Smooth muscle cell (in vitro differentiated cells): ENCODE results near the gene SIGLEC9. TPM values are rescaled to one million over a fixed set of nuclear protein-coding genes. Genes with fewer than 3 reads are reported as not detected.

ENCODE experiments used
- DNase-seq: peaks from one replicate; lab custom pipeline; 2025; ENCODE audit not compliant: unreplicated experiment; lab: John Stamatoyannopoulos, UW
- H2AFZ ChIP-seq: fragments of 200-600 bp; sonication (generic); 2 replicates; pipeline ENCODE4 v1.6.0; 2016; ENCODE audit warnings: antibody characterized with exemption, low read depth, mild to moderate bottlenecking
- H3F3A ChIP-seq: fragments of 200-600 bp; sonication (generic); 2 replicates; pipeline ENCODE4 v1.6.0; 2017; ENCODE audit warnings: antibody characterized with exemption, low read depth
- H3K27ac ChIP-seq: fragments of 200-600 bp; sonication (generic); 2 replicates; pipeline ENCODE4 v1.5.1; 2016; ENCODE audit warnings: low read depth, mild to moderate bottlenecking
- H3K27me3 ChIP-seq: fragments of 200-600 bp; sonication (generic); 2 replicates; pipeline ENCODE4 v1.6.1; 2016; ENCODE audit warnings: low read depth, mild to moderate bottlenecking
- H3K36me3 ChIP-seq: fragments of 200-600 bp; sonication (generic); 2 replicates; pipeline ENCODE4 v1.5.1; 2016; ENCODE audit warnings: low read depth
- H3K4me1 ChIP-seq: fragments of 200-600 bp; sonication (generic); 2 replicates; pipeline ENCODE4 v1.5.1; 2016; ENCODE audit warnings: low read depth
- H3K4me2 ChIP-seq: fragments of 200-600 bp; sonication (generic); 2 replicates; pipeline ENCODE4 v1.6.0; 2016; ENCODE audit warnings: mild to moderate bottlenecking
- H3K4me3 ChIP-seq: fragments of 200-600 bp; sonication (generic); 2 replicates; pipeline ENCODE4 v1.5.1; 2016; ENCODE audit warnings: mild to moderate bottlenecking
- H3K79me2 ChIP-seq: fragments of 200-600 bp; sonication (generic); 2 replicates; pipeline ENCODE4 v1.6.0; 2016; ENCODE audit warnings: low read depth, mild to moderate bottlenecking
- H3K9ac ChIP-seq: fragments of 200-600 bp; sonication (generic); 2 replicates; pipeline ENCODE4 v1.6.0; 2016; ENCODE audit warnings: low read depth
- H3K9me3 ChIP-seq: fragments of 200-600 bp; sonication (generic); replicated peaks from 2 replicates; pipeline ENCODE4 v1.5.1; 2016; ENCODE audit warnings: low read depth
- H4K20me1 ChIP-seq: fragments of 200-600 bp; sonication (generic); 2 replicates; pipeline ENCODE4 v1.6.0; 2016; ENCODE audit warnings: low read depth
- WGBS: methylation state at CpG from one replicate; pipeline ENCODE4 v1.1.7; 2016; ENCODE audit warnings: low lambda C conversion rate; 5-methylcytosine and 5-hydroxymethylcytosine counted together
- polyA plus RNA-seq: library from polyadenylated mRNA; unstranded; fragments of >200 nt; fragmentation: Nextera tagmentation; extraction: Ambion mirVana; gene quantifications from 2 replicates; pipeline ENCODE4 v1.2.1, GENCODE V29; 2016
- total RNA-seq: library from RNA; depleted of rRNA; stranded (reverse); fragments of >200 nt; gene quantifications from 2 replicates; pipeline ENCODE4 v1.2.3, GENCODE V29; 2014
- TF ChIP-seq, protein P1 (sequence below): fragments of 200-600 bp; sonication (generic); IDR thresholded peaks from 2 replicates; pipeline ENCODE4 v1.5.1; 2017; ENCODE audit warnings: borderline replicate concordance, mild to moderate bottlenecking, antibody characterized with exemption; ENCODE audit not compliant: insufficient read depth, poor library complexity, severe bottlenecking

Gene SIGLEC9
- total and polyA plus RNA-seq, 2 experiments from 2014 or later: not detected

- Histone ChIP-seq H3K4me1 (no peaks in the 10 kb centered on the region), H4K20me1 (no peaks in the 10 kb centered on the region), H3K27me3 (no peaks in the 10 kb centered on the region), H3K9me3 (no peaks in the 10 kb centered on the region), H3K36me3 (no peaks in the 10 kb centered on the region), H3K9ac (no peak overlapping the region), H3K79me2 (no peaks in the 10 kb centered on the region), H2AFZ (no peak overlapping the region), H3K4me3 (no peak overlapping the region), H3K27ac (no peak overlapping the region), H3F3A (no peaks in the 10 kb centered on the region), H3K4me2 (no peak overlapping the region)
- WGBS: 62% methylated on average over 8 of the region's 8 CpGs
- DNase-seq: no peak
- TF ChIP-seq, protein P1, sequence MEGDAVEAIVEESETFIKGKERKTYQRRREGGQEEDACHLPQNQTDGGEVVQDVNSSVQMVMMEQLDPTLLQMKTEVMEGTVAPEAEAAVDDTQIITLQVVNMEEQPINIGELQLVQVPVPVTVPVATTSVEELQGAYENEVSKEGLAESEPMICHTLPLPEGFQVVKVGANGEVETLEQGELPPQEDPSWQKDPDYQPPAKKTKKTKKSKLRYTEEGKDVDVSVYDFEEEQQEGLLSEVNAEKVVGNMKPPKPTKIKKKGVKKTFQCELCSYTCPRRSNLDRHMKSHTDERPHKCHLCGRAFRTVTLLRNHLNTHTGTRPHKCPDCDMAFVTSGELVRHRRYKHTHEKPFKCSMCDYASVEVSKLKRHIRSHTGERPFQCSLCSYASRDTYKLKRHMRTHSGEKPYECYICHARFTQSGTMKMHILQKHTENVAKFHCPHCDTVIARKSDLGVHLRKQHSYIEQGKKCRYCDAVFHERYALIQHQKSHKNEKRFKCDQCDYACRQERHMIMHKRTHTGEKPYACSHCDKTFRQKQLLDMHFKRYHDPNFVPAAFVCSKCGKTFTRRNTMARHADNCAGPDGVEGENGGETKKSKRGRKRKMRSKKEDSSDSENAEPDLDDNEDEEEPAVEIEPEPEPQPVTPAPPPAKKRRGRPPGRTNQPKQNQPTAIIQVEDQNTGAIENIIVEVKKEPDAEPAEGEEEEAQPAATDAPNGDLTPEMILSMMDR: no peak
Measured at GRCh38 chr19:51129716-51130115, 5.0 kb downstream of the SIGLEC9 start.

DNA sequence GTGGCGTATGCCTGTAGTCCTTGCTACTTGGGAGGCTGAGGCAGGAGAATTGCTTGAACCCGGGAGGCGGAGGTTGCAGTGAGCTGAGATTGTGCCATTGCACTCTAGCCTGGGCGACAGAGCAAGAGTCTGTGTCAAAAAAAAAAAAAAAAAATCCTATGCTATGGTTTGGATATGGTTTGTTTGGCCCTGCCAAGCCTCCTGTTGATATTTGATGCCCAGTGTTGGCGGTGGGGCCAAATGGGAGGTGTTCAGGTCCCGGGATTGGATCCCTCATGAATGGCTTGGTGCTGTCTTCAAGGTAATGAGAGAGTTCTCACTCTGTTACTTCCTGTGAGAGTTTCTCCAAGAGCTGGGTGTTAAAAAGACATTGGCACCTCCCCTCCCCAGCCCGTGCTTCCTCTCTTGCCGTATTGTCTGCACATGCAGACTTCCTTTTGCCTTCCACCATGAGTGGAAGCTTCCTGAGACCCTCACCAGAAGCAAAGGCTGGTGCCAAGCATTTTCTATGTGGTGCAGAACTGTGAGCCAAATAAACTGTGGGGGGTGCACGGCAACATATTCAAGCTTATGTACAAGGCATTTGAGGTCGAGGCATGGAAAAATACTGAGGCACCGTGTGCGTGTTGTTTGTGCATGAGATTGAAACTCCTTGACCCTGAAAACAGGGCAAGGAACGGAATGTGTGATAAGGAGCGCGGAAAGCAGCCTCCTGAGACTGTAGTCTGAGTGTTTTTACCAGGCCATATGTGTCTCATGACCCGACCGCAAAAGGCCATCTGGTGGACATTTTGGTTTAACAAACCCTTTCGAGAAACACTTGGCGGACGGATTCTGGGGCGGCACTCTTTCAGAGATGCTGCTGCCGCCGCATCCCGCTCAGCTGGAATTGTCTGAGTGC, 7.3 kb downstream of the SIGLEC9 start:
- Histone ChIP-seq H3K4me2 (no peak overlapping the region), H3K27ac (no peak overlapping the region), H3K27me3 (no peaks in the 10 kb centered on the region), H3K4me1 (no peaks in the 10 kb centered on the region), H3K9ac (no peak overlapping the region), H4K20me1 (no peaks in the 10 kb centered on the region), H2AFZ (no peak overlapping the region), H3K36me3 (no peaks in the 10 kb centered on the region), H3K9me3 (no peaks in the 10 kb centered on the region), H3K4me3 (no peak overlapping the region), H3F3A (no peaks in the 10 kb centered on the region), H3K79me2 (no peaks in the 10 kb centered on the region)
- no peak for DNase-seq
- TF ChIP-seq, protein P1: no peak
- WGBS: 71% methylated on average over 24 of the region's 24 CpGs

- WGBS: 87% methylated on average over 5 of the region's 5 CpGs
- no peaks in the 10 kb centered on the region for H3K79me2 ChIP-seq
Measured at GRCh38 chr19:51135004-51135403, 10.3 kb downstream of the SIGLEC9 start.

More at GRCh38 chr19:51135004-51135403, 10.3 kb downstream of the SIGLEC9 start:
- Histone ChIP-seq H3K4me3 (no peak overlapping the region), H3F3A (no peaks in the 10 kb centered on the region), H3K9me3 (no peaks in the 10 kb centered on the region), H3K27ac (no peak overlapping the region), H4K20me1 (no peaks in the 10 kb centered on the region), H3K4me1 (no peaks in the 10 kb centered on the region), H3K27me3 (no peaks in the 10 kb centered on the region), H2AFZ (no peak overlapping the region), H3K36me3 (no peaks in the 10 kb centered on the region), H3K4me2 (no peak overlapping the region), H3K9ac (no peak overlapping the region)
- TF ChIP-seq, protein P1: no peak
- DNase-seq: no peak
